Peyer's patch (tissue), 4 donors: ENCODE measurements around the gene MUC6. TPM values are rescaled to one million over a fixed set of nuclear protein-coding genes. Genes with fewer than 3 reads are reported as not detected.

ENCODE experiments used
- DNase-seq, 3 donors: peaks; one replicate each; pipeline ENCODE4 v3.0.0-alpha.2; 2017 to 2019
- H3K27ac ChIP-seq, 4 donors: fragments of 200-600 bp; sonication (generic); one replicate each; pipeline ENCODE4 v1.5.1; 2016 to 2019
- H3K27me3 ChIP-seq, 2 donors: fragments of 200-600 bp; sonication (generic); one replicate each; pipeline ENCODE4 v1.5.1; 2019
- H3K36me3 ChIP-seq, 3 donors: fragments of 200-600 bp; sonication (generic); one replicate each; pipeline ENCODE4 v1.5.1; 2016 to 2019
- H3K4me1 ChIP-seq, 4 donors: fragments of 200-600 bp; sonication (generic); one replicate each; pipeline ENCODE4 v1.5.1; 2016 to 2019
- H3K4me3 ChIP-seq, 4 donors: fragments of 200-600 bp; sonication (generic); 1 replicate in 3 of 4; 2 replicates in 1 of 4; pipeline ENCODE4 v1.5.1; 2016 to 2019; ENCODE audit warnings: mild to moderate bottlenecking in 1 of 4
- H3K9me3 ChIP-seq, 4 donors: fragments of 200-600 bp; sonication (generic); one replicate each; pipeline ENCODE4 v1.5.1; 2016 to 2019; ENCODE audit warnings: mild to moderate bottlenecking in 1 of 4
- CTCF ChIP-seq, 6 experiments: fragments of 450-650 bp in 4 of 6; fragments of 200-600 bp in 2 of 6; sonication (generic) in 1 of 6; IDR thresholded peaks; one replicate each; pipeline ENCODE4 v1.5.1; 2017 to 2019; ENCODE audit warnings: antibody characterized with exemption in 6 of 6, mild to moderate bottlenecking in 3 of 6, moderate library complexity in 1 of 6
- POLR2A ChIP-seq, 2 donors: fragments of 450-650 bp; IDR thresholded peaks; one replicate each; pipeline ENCODE4 v1.5.1; 2017; ENCODE audit warnings: antibody characterized with exemption in 2 of 2, mild to moderate bottlenecking in 2 of 2, moderate library complexity in 2 of 2
- total RNA-seq, 4 donors: library from RNA; depleted of rRNA; stranded (reverse); fragments of >200 nt; gene quantifications; one replicate each; pipeline ENCODE4 v1.1.0, GENCODE V29; 2016

MUC6 gene
- total RNA-seq, 4 donors from 2014 or later: not detected

- Histone ChIP-seq H3K27ac (no peak overlapping the region), H3K36me3 (peaks cover 0 to 78% (median 0%) of the 10 kb centered on the region in 3 donors)
- TF ChIP-seq POLR2A (IDR thresholded peaks at IDR 0.05) (no peak), CTCF (IDR thresholded peaks at IDR 0.05) (no peak)
These were observed 27.1 kb downstream of the MUC6 start for GRCh38 chr11:1009371-1009770.

GRCh38 chr11:1008803-1009145 lies 27.7 kb downstream of the MUC6 start:
- TF ChIP-seq POLR2A (IDR thresholded peaks at IDR 0.05) (no peak), CTCF (IDR thresholded peaks at IDR 0.05) (no peak)
- no peaks in the 10 kb centered on the region for H3K4me1 ChIP-seq
- H3K36me3 ChIP-seq: peaks cover 0 to 84% (median 0%) of the 10 kb centered on the region in 3 donors
- no peaks in the 10 kb centered on the region for H3K9me3 ChIP-seq
- H3K4me3 ChIP-seq: no peak overlapping the region
- H3K27me3 ChIP-seq: no peaks in the 10 kb centered on the region
- no peak for DNase-seq
- H3K27ac ChIP-seq: no peak overlapping the region

More at GRCh38 chr11:1009371-1009770, 27.1 kb downstream of the MUC6 start:
- no peak overlapping the region for H3K4me3 ChIP-seq
- no peaks in the 10 kb centered on the region for H3K9me3 ChIP-seq
- no peak for DNase-seq
- H3K4me1 ChIP-seq: no peaks in the 10 kb centered on the region
- H3K27me3 ChIP-seq: no peaks in the 10 kb centered on the region

DNA sequence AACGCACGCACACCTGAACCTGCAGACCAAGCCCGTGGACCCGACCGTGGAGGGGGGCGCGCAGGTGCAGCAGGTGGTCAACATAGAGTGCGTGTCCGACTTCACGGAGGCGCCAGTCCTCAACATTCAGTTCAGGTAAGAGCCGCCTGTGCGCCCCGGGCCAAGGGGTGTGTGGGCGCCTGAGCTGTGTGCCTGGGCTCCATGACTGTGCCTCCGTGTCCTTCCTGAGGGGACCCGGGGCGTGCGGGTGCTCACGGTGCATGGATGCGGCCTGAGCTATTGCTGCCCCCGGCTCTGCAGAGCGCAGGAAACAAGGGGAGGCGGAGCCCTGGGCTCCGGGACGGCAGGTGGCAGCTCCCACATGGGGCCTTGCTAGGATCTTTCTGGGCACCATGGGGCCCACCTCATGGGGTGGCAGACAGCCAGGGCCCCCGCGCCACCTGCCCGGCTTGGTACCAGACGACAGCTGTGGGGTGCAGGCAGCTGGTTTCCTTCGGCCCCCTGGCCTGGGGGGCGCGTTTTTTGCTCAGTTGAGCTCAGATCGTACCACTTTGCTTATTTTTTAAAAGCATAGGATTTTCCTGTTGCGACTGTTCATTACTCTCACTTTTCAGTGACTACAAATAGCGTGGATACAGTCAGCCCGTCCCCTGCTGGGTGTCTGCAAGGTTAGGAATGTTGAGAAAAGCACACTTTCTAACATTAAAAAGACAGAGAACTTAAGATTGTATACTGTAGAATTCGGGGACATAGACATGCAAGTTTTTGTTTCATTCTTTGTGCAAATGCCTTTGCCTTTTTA lies 28.3 kb downstream of the MUC6 start:
- DNase-seq: no peak
- Histone ChIP-seq H3K27me3 (no peaks in the 10 kb centered on the region), H3K4me1 (no peaks in the 10 kb centered on the region), H3K4me3 (no peak overlapping the region), H3K27ac (no peak overlapping the region), H3K36me3 (peaks cover 0 to 89% (median 0%) of the 10 kb centered on the region in 3 donors), H3K9me3 (no peaks in the 10 kb centered on the region)
- no peak for TF ChIP-seq CTCF (IDR thresholded peaks at IDR 0.05)
- no peak for TF ChIP-seq POLR2A (IDR thresholded peaks at IDR 0.05)

DNA sequence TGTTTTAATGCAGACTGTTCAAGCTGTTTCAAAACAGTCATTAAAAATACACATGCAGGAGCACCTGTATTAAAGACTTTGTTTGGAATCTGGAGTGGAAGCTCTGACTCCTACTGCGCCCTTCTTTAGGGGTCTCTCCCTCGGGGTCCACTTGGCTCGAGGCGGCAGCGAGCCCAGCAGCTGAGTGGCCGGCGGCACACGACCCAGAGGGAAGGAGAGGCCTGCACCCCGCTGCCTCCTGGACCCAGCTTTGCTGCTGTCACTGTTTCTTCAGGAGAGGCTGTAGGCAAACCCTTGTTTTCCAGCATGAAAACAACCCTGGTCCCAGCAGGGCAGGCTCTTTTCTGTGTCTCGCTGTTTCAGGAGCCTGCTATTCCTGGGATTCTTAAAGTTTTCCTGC lies 29.2 kb downstream of the MUC6 start:
- Histone ChIP-seq H3K9me3 (no peaks in the 10 kb centered on the region), H3K4me3 (no peak overlapping the region), H3K4me1 (no peaks in the 10 kb centered on the region), H3K27ac (no peak overlapping the region), H3K36me3 (peaks cover 0 to 94% (median 0%) of the 10 kb centered on the region in 3 donors), H3K27me3 (no peaks in the 10 kb centered on the region)
- no peak for TF ChIP-seq POLR2A (IDR thresholded peaks at IDR 0.05)
- TF ChIP-seq CTCF (IDR thresholded peaks at IDR 0.05): no peak
- no peak for DNase-seq

DNA sequence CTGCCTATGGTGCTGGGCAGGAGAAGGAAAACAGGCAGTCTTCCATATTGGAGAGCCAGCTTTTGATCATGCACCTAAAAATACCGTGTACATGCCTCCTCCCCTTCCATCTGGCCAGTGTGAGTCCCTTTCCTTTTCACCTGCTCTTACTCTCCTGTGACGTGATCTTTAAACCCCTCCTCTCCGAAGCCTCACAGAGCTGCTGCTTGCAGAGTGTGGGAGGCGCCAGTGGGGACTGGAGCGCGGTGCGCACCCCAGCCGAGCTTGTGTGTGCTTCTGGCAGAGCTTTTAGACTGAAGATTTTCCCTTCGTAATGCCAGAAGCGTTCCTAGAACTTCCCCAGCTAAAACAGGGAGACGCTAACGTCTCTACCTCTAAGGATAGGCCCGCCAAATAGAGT lies 29.8 kb downstream of the MUC6 start:
- H3K4me1 ChIP-seq: no peaks in the 10 kb centered on the region
- DNase-seq: no peak
- no peak overlapping the region for H3K4me3 ChIP-seq
- peaks cover 0 to 94% (median 0%) of the 10 kb centered on the region in 3 donors for H3K36me3 ChIP-seq
- no peaks in the 10 kb centered on the region for H3K9me3 ChIP-seq
- no peak overlapping the region for H3K27ac ChIP-seq
- H3K27me3 ChIP-seq: no peaks in the 10 kb centered on the region
- no peak for TF ChIP-seq POLR2A (IDR thresholded peaks at IDR 0.05)
- no peak for TF ChIP-seq CTCF (IDR thresholded peaks at IDR 0.05)
